OCI-LY1 (cell line): ENCODE measurements around the gene NAA16.

Experiments
- EZH2 ChIP-seq: fragments of 200-600 bp; sonication (generic), shearing (Covaris generic); IDR thresholded peaks from 2 replicates; pipeline ENCODE4 v1.8.0; 2017; ENCODE audit warnings: borderline replicate concordance, mixed run types, mild to moderate bottlenecking, antibody characterized with exemption, low read length, moderate library complexity, mixed read lengths
- TF ChIP-seq, protein P1 (sequence below): fragments of 200-600 bp; sonication (generic), shearing (Covaris generic); IDR thresholded peaks from 2 replicates; pipeline ENCODE4 v1.5.1; 2017; ENCODE audit warnings: mild to moderate bottlenecking, antibody characterized with exemption, low read length, moderate library complexity, mixed read lengths

DNA sequence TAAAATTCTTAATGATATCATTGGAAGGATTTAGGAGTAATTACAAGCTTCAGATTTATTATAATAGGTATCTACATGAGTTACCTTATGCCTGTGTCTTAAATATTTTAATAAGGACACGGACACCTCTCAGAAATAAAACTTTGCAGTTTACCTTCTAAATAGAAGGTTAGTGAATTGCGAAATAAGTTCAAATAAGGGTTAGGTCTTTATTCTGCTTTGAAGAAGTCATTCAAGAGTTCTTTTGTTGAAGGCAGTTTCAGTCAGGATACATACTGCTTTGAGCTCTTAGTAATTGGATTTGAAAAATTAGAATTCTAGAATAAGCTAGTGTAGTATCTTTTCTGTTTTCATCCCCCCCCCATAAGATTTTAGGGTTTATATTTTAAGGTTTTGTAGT is 53.0 kb downstream of the NAA16 start:
- TF ChIP-seq, protein P1, sequence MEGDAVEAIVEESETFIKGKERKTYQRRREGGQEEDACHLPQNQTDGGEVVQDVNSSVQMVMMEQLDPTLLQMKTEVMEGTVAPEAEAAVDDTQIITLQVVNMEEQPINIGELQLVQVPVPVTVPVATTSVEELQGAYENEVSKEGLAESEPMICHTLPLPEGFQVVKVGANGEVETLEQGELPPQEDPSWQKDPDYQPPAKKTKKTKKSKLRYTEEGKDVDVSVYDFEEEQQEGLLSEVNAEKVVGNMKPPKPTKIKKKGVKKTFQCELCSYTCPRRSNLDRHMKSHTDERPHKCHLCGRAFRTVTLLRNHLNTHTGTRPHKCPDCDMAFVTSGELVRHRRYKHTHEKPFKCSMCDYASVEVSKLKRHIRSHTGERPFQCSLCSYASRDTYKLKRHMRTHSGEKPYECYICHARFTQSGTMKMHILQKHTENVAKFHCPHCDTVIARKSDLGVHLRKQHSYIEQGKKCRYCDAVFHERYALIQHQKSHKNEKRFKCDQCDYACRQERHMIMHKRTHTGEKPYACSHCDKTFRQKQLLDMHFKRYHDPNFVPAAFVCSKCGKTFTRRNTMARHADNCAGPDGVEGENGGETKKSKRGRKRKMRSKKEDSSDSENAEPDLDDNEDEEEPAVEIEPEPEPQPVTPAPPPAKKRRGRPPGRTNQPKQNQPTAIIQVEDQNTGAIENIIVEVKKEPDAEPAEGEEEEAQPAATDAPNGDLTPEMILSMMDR = no peak
- TF ChIP-seq EZH2 = no peak
